ENCODE results near the gene TNS3. TPM values are rescaled to one million over a fixed set of nuclear protein-coding genes. Genes with fewer than 3 reads are reported as not detected.

The TNS3 gene
- polyA plus RNA-seq, 1 of the 3 experiments (the other 2 are of a cell fraction) = 72.3 TPM

GRCh38 chr7:47393406-47393805, 188.5 kb downstream of the TNS3 start:
- DNase-seq = no peak
- TF ChIP-seq FOSL2 (IDR thresholded peaks at IDR 0.05; ENCODE audit: borderline replicate concordance, low read depth) (no peak), NFIC (IDR thresholded peaks at IDR 0.05; ENCODE audit: borderline replicate concordance) (no peak), RCOR1 (IDR thresholded peaks at IDR 0.05; ENCODE audit: low read length) (no peak), PBX3 (IDR thresholded peaks at IDR 0.05) (no peak), SMC3 (IDR thresholded peaks at IDR 0.05; ENCODE audit: low read depth, low read length) (no peak), RFX5 (IDR thresholded peaks at IDR 0.05; ENCODE audit: low read length) (no peak), RXRA (IDR thresholded peaks at IDR 0.05; ENCODE audit: borderline replicate concordance, low read depth) (no peak), YY1 (IDR thresholded peaks at IDR 0.05; ENCODE audit: low read depth) (no peak), TEAD4 (IDR thresholded peaks at IDR 0.05; ENCODE audit: borderline replicate concordance, insufficient read depth) (no peak)
- TF ChIP-seq, protein P1, sequence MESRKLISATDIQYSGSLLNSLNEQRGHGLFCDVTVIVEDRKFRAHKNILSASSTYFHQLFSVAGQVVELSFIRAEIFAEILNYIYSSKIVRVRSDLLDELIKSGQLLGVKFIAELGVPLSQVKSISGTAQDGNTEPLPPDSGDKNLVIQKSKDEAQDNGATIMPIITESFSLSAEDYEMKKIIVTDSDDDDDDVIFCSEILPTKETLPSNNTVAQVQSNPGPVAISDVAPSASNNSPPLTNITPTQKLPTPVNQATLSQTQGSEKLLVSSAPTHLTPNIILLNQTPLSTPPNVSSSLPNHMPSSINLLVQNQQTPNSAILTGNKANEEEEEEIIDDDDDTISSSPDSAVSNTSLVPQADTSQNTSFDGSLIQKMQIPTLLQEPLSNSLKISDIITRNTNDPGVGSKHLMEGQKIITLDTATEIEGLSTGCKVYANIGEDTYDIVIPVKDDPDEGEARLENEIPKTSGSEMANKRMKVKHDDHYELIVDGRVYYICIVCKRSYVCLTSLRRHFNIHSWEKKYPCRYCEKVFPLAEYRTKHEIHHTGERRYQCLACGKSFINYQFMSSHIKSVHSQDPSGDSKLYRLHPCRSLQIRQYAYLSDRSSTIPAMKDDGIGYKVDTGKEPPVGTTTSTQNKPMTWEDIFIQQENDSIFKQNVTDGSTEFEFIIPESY (IDR thresholded peaks at IDR 0.05; ENCODE audit: borderline replicate concordance, low read depth) = no peak
- H3F3A ChIP-seq (replicated peaks; ENCODE audit: insufficient read depth) = no peaks in the 10 kb centered on the region
- no peaks in the 10 kb centered on the region; the same call in 1 of the 2 replicates for H4K20me1 ChIP-seq (ENCODE audit: insufficient read depth)
- H3K9me2 ChIP-seq = no peaks in the 10 kb centered on the region
- peaks cover 36 to 85% of the 10 kb centered on the region in 2 experiments for H3K36me3 ChIP-seq (replicated peaks in 1 of 2; ENCODE audit: control insufficient read depth in 1 of 2, insufficient read depth in 2 of 2, low read length in 1 of 2)
- no peak overlapping the region for H3K4me3 ChIP-seq (ENCODE audit: low read depth in 2 of 2, low read length in 1 of 2)
- ChIA-PET CTCF (interaction anchor here (0.7 to 2.1 kb wide), 3 partner anchors 24 to 127 kb away, joined by 3 to 9 read pairs (median 3); no protein-coding TSS in a partner anchor), POLR2A (no interaction called here)
- no peaks in the 10 kb centered on the region for H3K9me3 ChIP-seq
- H3K4me1 ChIP-seq (ENCODE audit: control insufficient read depth in 1 of 2, insufficient read depth in 2 of 2, low read depth in 1 of 2, low read length in 1 of 2) = no peaks in the 10 kb centered on the region; a peak in 1 of 4 replicates
- WGBS (ENCODE audit: low lambda C conversion rate) = 94% methylated on average over 5 of the region's 7 CpGs
- no peaks in the 10 kb centered on the region for H3K79me2 ChIP-seq (ENCODE audit: insufficient read depth)
- no peak overlapping the region for H3K27ac ChIP-seq (ENCODE audit: low read depth in 2 of 2, low read length in 1 of 2)
- no peak overlapping the region for H3K9ac ChIP-seq
- H2AFZ ChIP-seq (ENCODE audit: low read depth) = no peak overlapping the region
- H3K27me3 ChIP-seq (ENCODE audit: insufficient read depth) = no peaks in the 10 kb centered on the region
- H3K4me2 ChIP-seq = no peak overlapping the region

GRCh38 chr7:47392241-47392759, 189.6 kb downstream of the TNS3 start:
- no peak for TF ChIP-seq GABPA (IDR thresholded peaks at IDR 0.05; ENCODE audit: low read depth)
- no peak for TF ChIP-seq NFIC (IDR thresholded peaks at IDR 0.05; ENCODE audit: borderline replicate concordance)
- no peak for TF ChIP-seq MAX (IDR thresholded peaks at IDR 0.05; ENCODE audit: low read depth)
- no peak for TF ChIP-seq TEAD4 (IDR thresholded peaks at IDR 0.05; ENCODE audit: borderline replicate concordance, insufficient read depth)
- POLR2A ChIA-PET = no interaction called here
- no peaks in the 10 kb centered on the region; the same call in 1 of the 2 replicates for H4K20me1 ChIP-seq (ENCODE audit: insufficient read depth)

More at GRCh38 chr7:47392241-47392759, 189.6 kb downstream of the TNS3 start:
- Histone ChIP-seq H3F3A (replicated peaks; ENCODE audit: insufficient read depth) (no peaks in the 10 kb centered on the region), H3K4me2 (no peak overlapping the region), H3K4me3 (ENCODE audit: low read depth in 2 of 2, low read length in 1 of 2) (no peak overlapping the region), H3K9me3 (no peaks in the 10 kb centered on the region), H3K4me1 (ENCODE audit: control insufficient read depth in 1 of 2, insufficient read depth in 2 of 2, low read depth in 1 of 2, low read length in 1 of 2) (no peaks in the 10 kb centered on the region; a peak in 1 of 4 replicates), H3K27ac (ENCODE audit: low read depth in 2 of 2, low read length in 1 of 2) (no peak overlapping the region), H3K36me3 (replicated peaks in 1 of 2; ENCODE audit: control insufficient read depth in 1 of 2, insufficient read depth in 2 of 2, low read length in 1 of 2) (peaks cover 32 to 91% of the 10 kb centered on the region in 2 experiments), H3K27me3 (ENCODE audit: insufficient read depth) (no peaks in the 10 kb centered on the region), H2AFZ (ENCODE audit: low read depth) (no peak overlapping the region), H3K9ac (no peak overlapping the region), H3K9me2 (no peaks in the 10 kb centered on the region), H3K79me2 (ENCODE audit: insufficient read depth) (no peaks in the 10 kb centered on the region)
- CTCF ChIA-PET = interaction anchor here (1.1 kb wide), 1 partner anchor 36 kb away, joined by 3 read pairs; no protein-coding TSS in a partner anchor
- DNase-seq = no peak
- 98% methylated on average over 17 of the region's 17 CpGs for WGBS (ENCODE audit: low lambda C conversion rate)

Measured in SK-N-SH (cell line).